ENCODE data around the gene PLEKHA6.

Gene PLEKHA6

GRCh38 chr1:204190212-204191211, 169.2 kb downstream of the PLEKHA6 start:
- DNase-seq (ENCODE audit: low read depth), result no peak

- DNase-seq (ENCODE audit: low read depth), result no peak
Observed at GRCh38 chr1:204188959-204189639, 170.6 kb downstream of the PLEKHA6 start.

GRCh38 chr1:204186597-204186996, 173.1 kb downstream of the PLEKHA6 start:
- no peak for DNase-seq (ENCODE audit: low read depth)

GRCh38 chr1:204181116-204181515, 178.6 kb downstream of the PLEKHA6 start:
- DNase-seq (ENCODE audit: low read depth), result no peak

- no peak for DNase-seq (ENCODE audit: low read depth)
Observed at GRCh38 chr1:204180133-204180532, 179.6 kb downstream of the PLEKHA6 start.

GRCh38 chr1:204178487-204179281, 181.0 kb downstream of the PLEKHA6 start:
- DNase-seq (ENCODE audit: low read depth), result no peak

- DNase-seq (ENCODE audit: low read depth), result no peak
Observed at GRCh38 chr1:204177133-204177532, 182.6 kb downstream of the PLEKHA6 start.

- DNase-seq (ENCODE audit: low read depth), result no peak
Observed at GRCh38 chr1:204176049-204176448, 183.7 kb downstream of the PLEKHA6 start.

- DNase-seq (ENCODE audit: low read depth), result no peak
Observed at GRCh38 chr1:204174958-204175357, 184.8 kb downstream of the PLEKHA6 start.

- DNase-seq (ENCODE audit: low read depth), result no peak
Observed at GRCh38 chr1:204172404-204173029, 187.2 kb downstream of the PLEKHA6 start.

- no peak for DNase-seq (ENCODE audit: low read depth)
Observed at GRCh38 chr1:204171751-204172178, 188.0 kb downstream of the PLEKHA6 start.

GRCh38 chr1:204170494-204171155, 189.1 kb downstream of the PLEKHA6 start:
- DNase-seq (ENCODE audit: low read depth), result no peak

- DNase-seq (ENCODE audit: low read depth), result no peak
Observed at GRCh38 chr1:204169858-204170257, 189.9 kb downstream of the PLEKHA6 start.

All from activated T-helper 1 cell treated with Interleukin-2 at 50 U/mL for 16 hours (primary cell).